ENCODE results near the gene PAX8. TPM values are rescaled to one million over a fixed set of nuclear protein-coding genes. Genes with fewer than 3 reads are reported as not detected.

The PAX8 gene
- total and polyA plus RNA-seq, 2 donors (not counting 1 experiment from before 2014, with no cell fraction given) = 0.45 to 0.64 TPM

DNA sequence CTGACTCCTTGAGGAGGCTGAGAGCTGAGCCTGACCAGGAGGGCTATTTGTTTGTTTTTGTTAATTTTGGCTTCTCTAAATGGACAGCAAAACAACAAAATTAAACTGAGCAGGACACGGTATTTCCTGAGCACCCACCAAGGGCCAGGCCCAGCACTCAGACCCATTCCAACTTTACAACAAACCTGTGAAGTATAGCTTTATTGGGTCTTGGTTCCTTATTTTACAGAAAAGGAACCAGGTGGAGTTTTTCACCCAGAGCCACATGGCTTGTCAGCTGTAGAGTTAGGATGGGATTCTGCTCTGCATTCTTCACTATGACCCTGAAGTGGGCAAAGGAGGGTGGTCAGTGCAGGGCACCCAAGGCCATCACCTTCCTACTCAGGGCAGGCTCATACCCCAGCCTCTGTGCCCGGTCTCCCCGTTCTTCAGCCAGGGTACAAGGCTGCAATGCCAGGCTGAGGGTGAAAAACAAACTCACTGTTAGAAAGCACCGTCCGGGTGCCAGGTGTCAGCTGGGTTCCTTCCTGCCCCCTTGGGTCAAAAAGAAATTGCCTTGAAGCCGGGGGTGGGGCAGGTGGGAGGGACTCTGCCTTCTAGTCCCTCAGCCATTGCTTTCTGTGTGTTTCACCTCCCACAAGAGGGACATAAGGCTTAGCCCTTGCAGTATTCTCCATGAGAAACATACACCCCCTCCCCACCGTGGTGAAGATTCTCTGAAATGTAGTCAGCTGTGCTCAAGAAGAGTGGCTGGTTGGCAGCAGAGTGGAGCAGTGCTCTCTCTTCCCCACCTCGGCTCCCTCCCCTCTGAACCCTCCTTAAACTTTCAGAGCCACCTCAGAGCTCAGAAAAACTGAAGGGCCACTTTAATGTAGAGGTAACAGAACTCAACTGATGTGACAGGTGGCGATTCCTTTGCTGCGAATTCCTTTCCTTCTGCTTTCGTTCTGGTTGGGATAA is 102.7 kb downstream of the PAX8 start:
- Histone ChIP-seq H4K20me1 (ENCODE audit: control insufficient read depth, insufficient read depth, low read length, poor library complexity, severe bottlenecking) (peaks cover 66% of the 10 kb centered on the region), H3K4me1 (ENCODE audit: control insufficient read depth in 2 of 2, insufficient read depth in 2 of 2, low read length in 2 of 2) (peaks cover 78 to 96% of the 10 kb centered on the region in 2 donors), H3K27me3 (replicated peaks in 1 of 4; ENCODE audit: control extremely low read depth in 1 of 4, control insufficient read depth in 3 of 4, insufficient read depth in 4 of 4, low read length in 3 of 4) (no peaks in the 10 kb centered on the region), H3K4me3 (ENCODE audit: control extremely low read depth in 1 of 5, extremely low read depth in 1 of 5, insufficient read depth in 1 of 5, low read depth in 2 of 5, low read length in 4 of 5) (peak overlapping the region; percentile 58 to 95 (median 77)), H2AFZ (ENCODE audit: insufficient read depth, low read depth, low read length, poor library complexity, severe bottlenecking) (no peak overlapping the region), H3K9me3 (ENCODE audit: control extremely low read depth in 1 of 3, control insufficient read depth in 2 of 3, insufficient read depth in 1 of 3, low read length in 2 of 3) (peaks cover 0 to 2% (median 0%) of the 10 kb centered on the region in 3 donors), H3K79me2 (ENCODE audit: control insufficient read depth, insufficient read depth, low read length) (peaks cover 100% of the 10 kb centered on the region), H3K27ac (ENCODE audit: low read length in 2 of 2) (peak overlapping the region; percentile 87 to 91), H3K9ac (ENCODE audit: low read length) (peak overlapping the region; percentile 86), H3K4me2 (replicated peaks; ENCODE audit: low read depth, low read length, poor library complexity, severe bottlenecking) (peak overlapping the region; percentile 91), H3K36me3 (replicated peaks in 1 of 2; ENCODE audit: control extremely low read depth in 1 of 2, control insufficient read depth in 1 of 2, extremely low read depth in 1 of 2, insufficient read depth in 2 of 2, low read length in 1 of 2) (peaks cover 0 to 44% of the 10 kb centered on the region in 2 experiments)
- no peaks in the 10 kb centered on the region for H3K9me3 Mint-ChIP-seq (ENCODE audit: insufficient read depth)
- peaks cover 95% of the 10 kb centered on the region for H3K4me1 Mint-ChIP-seq
- H3K27ac Mint-ChIP-seq = peak overlapping the region; percentile 92
- H3K27me3 Mint-ChIP-seq = no peaks in the 10 kb centered on the region
- intact Hi-C loops (cut with micrococcal nuclease) = loop anchor here (1.0 to 10.0 kb wide), 2 partner anchors 23 to 1121 kb away; partner anchors contain the start of gene TMEM87B
- ChIA-PET CTCF (interaction anchor here (0.9 to 18.3 kb wide), 7 partner anchors 8 to 214 kb away, joined by 5 to 327 read pairs (median 17); no protein-coding TSS in a partner anchor), POLR2A (interaction anchor here (0.8 to 3.3 kb wide), 6 partner anchors 12 to 38 kb away, joined by 3 to 14 read pairs (median 6); no protein-coding TSS in a partner anchor)
- 27% methylated on average over 8 of the region's 11 CpGs for WGBS (ENCODE audit: insufficient coverage)
- H3K4me3 Mint-ChIP-seq = peak overlapping the region; percentile 91
- TF ChIP-seq, protein P1, sequence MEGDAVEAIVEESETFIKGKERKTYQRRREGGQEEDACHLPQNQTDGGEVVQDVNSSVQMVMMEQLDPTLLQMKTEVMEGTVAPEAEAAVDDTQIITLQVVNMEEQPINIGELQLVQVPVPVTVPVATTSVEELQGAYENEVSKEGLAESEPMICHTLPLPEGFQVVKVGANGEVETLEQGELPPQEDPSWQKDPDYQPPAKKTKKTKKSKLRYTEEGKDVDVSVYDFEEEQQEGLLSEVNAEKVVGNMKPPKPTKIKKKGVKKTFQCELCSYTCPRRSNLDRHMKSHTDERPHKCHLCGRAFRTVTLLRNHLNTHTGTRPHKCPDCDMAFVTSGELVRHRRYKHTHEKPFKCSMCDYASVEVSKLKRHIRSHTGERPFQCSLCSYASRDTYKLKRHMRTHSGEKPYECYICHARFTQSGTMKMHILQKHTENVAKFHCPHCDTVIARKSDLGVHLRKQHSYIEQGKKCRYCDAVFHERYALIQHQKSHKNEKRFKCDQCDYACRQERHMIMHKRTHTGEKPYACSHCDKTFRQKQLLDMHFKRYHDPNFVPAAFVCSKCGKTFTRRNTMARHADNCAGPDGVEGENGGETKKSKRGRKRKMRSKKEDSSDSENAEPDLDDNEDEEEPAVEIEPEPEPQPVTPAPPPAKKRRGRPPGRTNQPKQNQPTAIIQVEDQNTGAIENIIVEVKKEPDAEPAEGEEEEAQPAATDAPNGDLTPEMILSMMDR (IDR thresholded peaks at IDR 0.05) = no peak
- TF ChIP-seq EZH2 (IDR thresholded peaks at IDR 0.05; ENCODE audit: borderline replicate concordance, insufficient read depth, low read depth, low read length, poor library complexity, severe bottlenecking) = no peak
- DNase-seq (peak; percentile 82), ATAC-seq (ENCODE audit: low read depth) (peak; percentile 35)
